Stimulated activated CD4-positive, alpha-beta T cell treated with anti-CD3 and anti-CD28 coated beads, Interleukin-2, amount 100 ng/mL, for 24 hours (primary cell): ENCODE measurements around the gene CLSTN1.

Experiments used
- DNase-seq, 2 donors: peaks; one replicate each; pipeline ENCODE4 v3.0.0-alpha.2; 2020

The CLSTN1 gene

GRCh38 chr1:9850442-9851162 lies 26.8 kb upstream of the CLSTN1 start:
- peak in 1 of 2 donors; percentile 7 for DNase-seq

GRCh38 chr1:9849691-9850441 lies 26.1 kb upstream of the CLSTN1 start:
- DNase-seq: no peak

GRCh38 chr1:9848022-9848421 lies 24.3 kb upstream of the CLSTN1 start:
- no peak for DNase-seq

- DNase-seq: no peak
These were observed 23.5 kb upstream of the CLSTN1 start for GRCh38 chr1:9847269-9847668.

- DNase-seq: no peak
These were observed 22.9 kb upstream of the CLSTN1 start for GRCh38 chr1:9846611-9847171.

GRCh38 chr1:9845914-9846313 lies 22.1 kb upstream of the CLSTN1 start:
- DNase-seq: no peak

- DNase-seq: no peak
These were observed 21.0 kb upstream of the CLSTN1 start for GRCh38 chr1:9844756-9845155.

GRCh38 chr1:9844106-9844505 lies 20.3 kb upstream of the CLSTN1 start:
- no peak for DNase-seq

- DNase-seq: no peak
These were observed 19.8 kb upstream of the CLSTN1 start for GRCh38 chr1:9843576-9843945.

- no peak for DNase-seq
These were observed 19.2 kb upstream of the CLSTN1 start for GRCh38 chr1:9842781-9843575.

- DNase-seq: no peak
These were observed 18.4 kb upstream of the CLSTN1 start for GRCh38 chr1:9842073-9842711.

- no peak for DNase-seq
These were observed 17.7 kb upstream of the CLSTN1 start for GRCh38 chr1:9841460-9841859.

- no peak for DNase-seq
These were observed 16.4 kb upstream of the CLSTN1 start for GRCh38 chr1:9840176-9840575.

GRCh38 chr1:9838946-9839345 lies 15.2 kb upstream of the CLSTN1 start:
- no peak for DNase-seq

GRCh38 chr1:9836632-9836960 lies 12.8 kb upstream of the CLSTN1 start:
- DNase-seq: no peak

- no peak for DNase-seq
These were observed 12.2 kb upstream of the CLSTN1 start for GRCh38 chr1:9835758-9836631.

GRCh38 chr1:9835404-9835757 lies 11.6 kb upstream of the CLSTN1 start:
- DNase-seq: no peak

GRCh38 chr1:9833632-9834031 lies 9.9 kb upstream of the CLSTN1 start:
- DNase-seq: no peak

- peak in 1 of 2 donors; percentile 11 for DNase-seq
These were observed 3.9 kb upstream of the CLSTN1 start for GRCh38 chr1:9827558-9828185.

- DNase-seq: no peak
These were observed 2.9 kb upstream of the CLSTN1 start for GRCh38 chr1:9826616-9827015.

- no peak for DNase-seq
These were observed 2.3 kb upstream of the CLSTN1 start for GRCh38 chr1:9826087-9826486.
